ENCODE results near the gene GRIN3B. TPM values are rescaled to one million over a fixed set of nuclear protein-coding genes. Genes with fewer than 3 reads are reported as not detected.
"Not testable (repeated sequence)": the region's sequence is repeated elsewhere in the genome, so short reads cannot be mapped to it uniquely, and the experiment has no call there.

Gene GRIN3B
- polyA plus RNA-seq, 10 donors: 0.13 to 0.35 (median 0.17) TPM; not detected in 1

DNA sequence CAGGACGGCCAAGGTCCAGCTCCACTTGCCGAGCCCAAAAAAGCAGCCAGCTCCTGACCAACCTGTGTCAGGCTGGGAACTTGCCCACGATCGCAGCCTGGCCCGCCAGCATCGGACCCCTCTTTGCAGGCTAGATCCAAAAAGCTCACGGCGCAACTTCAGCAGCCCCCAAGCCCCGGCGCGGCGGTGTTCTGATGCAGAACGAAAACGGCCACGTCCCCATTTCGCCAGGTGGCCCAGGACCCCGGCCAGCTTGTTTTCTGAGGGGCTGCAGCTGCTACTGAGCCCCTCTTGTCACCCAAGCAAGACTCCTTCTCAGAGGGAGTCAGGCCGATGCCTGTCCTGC lies 19.4 kb downstream of the GRIN3B start:
- DNase-seq: no peak

DNA sequence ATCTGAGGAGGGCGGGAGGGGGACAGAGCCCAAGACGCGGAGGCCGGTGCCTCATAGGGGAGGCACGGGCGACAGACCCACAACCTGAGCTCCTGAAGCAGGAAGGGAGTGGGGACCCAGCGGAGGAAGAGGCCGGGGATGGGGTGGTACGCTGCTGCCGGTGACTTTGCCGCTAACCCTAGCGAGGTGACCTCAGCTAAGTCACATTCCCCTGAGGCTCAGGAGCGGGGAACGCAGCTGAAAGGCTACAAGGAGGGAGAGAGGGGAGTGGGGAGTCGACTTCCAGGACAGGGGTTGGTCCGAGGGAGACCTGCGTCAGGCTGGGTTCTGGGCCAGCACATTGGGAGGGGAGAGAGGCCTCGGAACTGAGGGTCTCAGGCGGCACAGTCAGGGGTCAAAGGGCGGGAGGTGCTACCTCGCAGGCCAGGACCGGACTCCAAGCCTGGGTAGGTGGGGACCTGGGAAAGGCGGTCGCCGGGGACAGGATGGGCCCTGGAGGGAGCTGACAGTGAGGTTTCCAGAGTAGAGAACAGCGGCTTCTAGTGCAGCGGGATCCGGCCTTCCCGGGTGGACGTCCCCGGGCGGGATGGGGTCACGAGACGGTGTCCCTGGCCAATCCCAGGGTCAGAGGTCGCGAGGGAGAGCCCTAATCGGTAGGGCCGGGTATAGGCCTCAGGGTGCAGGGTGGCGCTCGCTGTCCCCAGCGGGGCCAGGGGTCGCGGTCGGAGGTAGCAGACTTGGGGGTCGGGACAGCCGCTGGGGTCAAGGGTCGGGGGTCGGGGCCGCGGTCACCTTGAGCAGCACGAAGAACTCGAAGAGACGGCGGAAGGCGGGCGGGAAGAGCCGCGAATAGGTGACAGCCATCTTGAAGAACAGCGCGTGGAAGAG lies 20.0 kb downstream of the GRIN3B start:
- no peak for DNase-seq

- DNase-seq: peak; percentile 98 to 99 (median 98)
These were observed 20.7 kb downstream of the GRIN3B start, which contains the start of gene TMEM259 for GRCh38 chr19:1020868-1021425. TMEM259 (minus strand) TSS chr19:1021123; CDS start chr19:1020996, 127 bp downstream.

DNA sequence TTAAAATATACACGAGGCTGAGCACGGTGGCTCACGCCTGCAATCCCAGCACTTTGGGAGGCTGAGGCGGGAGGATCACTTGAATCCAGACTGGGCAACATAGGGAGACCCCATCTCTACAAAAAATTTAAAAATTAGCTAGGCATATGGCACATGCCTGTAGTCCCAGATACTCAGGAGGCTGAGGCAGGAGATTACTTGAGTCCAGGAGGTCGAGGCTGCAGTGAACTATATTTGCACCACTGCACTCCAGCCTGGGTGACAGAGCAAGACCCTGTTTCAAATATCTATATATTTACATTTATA lies 23.6 kb downstream of the GRIN3B start:
- DNase-seq: not testable (repeated sequence)

GRCh38 chr19:1025080-1025479 lies 24.9 kb downstream of the GRIN3B start:
- DNase-seq: not testable (repeated sequence)

DNA sequence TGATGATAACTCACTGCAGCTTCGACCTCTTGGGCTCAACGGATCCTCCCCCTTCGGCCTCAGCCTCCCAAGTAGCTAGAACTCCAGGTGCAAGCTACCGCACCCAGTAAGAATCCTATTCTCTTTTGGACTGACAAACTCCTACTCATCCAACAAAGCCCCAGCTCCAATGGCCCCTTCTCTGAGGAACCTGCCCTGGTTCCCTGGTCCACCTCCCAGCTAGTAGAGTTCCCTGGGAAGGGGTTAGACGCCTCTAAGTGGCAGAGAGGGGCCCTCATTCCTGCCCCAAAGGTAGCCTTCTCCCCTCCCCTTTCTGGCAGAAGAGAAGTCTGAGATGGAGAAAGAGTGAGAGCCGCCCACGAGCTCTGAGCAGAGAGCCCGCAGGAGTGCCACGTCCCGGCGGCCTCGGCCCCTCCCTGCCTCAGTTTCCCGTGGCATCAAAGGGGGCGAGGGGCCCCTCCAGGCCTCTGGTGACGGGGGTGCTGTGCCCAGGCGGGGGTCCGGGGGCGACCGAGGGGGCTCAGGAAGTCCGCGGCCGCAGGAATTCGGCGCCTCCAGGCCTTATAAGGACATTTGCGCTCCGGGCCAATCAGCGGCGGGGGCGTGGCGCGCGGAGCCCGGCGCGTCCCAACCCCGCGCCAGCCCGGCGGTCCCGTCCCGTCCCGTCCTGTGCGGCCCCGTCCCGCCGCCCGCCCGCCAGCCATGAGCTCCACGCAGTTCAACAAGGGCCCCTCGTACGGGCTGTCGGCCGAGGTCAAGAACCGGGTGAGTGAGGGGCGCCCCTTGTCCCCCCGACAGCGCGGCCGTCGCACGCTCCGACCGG lies 26.0 kb downstream of the GRIN3B start, which contains the start of gene CNN2:
TSS of gene CNN2 (plus strand) at position 649 of the 823 bp plus-strand sequence. CDS start at position 703, 54 bp downstream.
- peak; percentile 79 to 93 (median 84) for DNase-seq

DNA sequence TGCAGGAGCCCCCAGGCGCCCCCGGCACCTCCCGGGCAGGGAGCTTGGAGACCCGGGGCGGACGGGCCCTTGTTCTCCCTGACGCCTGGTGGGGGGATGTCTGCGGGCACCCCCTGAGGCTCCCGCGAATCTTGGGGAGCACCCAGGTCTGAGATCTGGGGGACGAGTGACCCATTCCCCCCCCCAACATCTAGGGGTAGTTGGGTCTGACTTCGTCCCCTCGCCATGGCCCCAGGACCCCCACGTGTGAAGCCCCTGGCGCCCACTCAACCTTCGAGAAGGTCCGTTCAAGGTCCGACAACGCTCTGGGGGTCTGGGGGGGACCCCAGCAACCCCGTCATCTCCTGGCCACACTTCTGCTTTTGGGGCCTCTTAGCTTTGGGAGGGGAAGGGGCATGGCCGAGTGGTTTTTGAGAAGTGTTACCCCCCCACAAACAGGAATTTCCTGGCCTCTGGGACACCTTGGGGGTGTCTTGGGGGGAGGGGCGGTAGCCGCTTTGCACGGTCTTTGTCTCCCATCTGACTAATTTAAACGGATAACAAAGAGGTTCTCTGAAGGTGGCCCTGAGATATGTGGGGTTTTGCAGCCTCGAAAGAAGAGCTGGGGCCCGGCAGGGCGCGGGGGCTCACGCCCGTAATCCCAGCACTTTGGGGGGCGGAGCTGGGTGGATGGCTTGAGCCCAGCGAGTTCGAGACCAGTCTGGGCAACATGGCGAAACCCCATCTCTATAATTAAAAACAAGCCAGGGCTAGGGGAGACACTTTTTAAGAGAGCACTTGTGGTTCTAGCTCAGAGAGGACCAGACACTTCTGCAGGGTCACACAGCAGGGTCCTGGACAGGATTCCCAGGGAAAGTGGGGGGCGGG lies 26.8 kb downstream of the GRIN3B start:
- peak in 1 of 3 donors; percentile 57 for DNase-seq

- no peak for DNase-seq
These were observed 27.4 kb downstream of the GRIN3B start for GRCh38 chr19:1027650-1028061.

- peak; percentile 78 to 95 (median 87) for DNase-seq
These were observed 28.1 kb downstream of the GRIN3B start for GRCh38 chr19:1028062-1028926.

DNA sequence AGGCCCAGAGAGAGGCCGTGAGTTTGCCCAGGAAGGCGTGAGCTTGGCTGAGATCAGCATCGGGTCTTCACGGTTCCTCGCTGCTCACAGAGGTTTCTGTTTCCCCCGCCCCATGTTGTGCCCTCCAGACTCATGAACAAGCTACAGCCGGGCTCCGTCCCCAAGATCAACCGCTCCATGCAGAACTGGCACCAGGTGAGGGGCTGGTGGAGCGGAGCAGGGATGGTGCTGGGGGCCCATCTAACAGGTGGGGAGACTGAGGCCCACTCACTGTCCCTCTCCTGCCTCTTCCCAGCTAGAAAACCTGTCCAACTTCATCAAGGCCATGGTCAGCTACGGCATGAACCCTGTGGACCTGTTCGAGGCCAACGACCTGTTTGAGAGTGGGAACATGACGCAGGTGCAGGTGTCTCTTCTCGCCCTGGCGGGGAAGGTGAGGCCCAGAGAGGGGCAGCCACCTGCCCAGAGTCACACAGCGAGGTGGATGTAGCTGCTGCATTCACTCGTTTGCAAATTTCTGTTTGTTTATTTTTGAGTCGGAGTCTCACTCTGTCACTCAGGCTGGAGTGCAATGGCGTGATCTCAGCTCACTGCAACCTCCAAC lies 32.1 kb downstream of the GRIN3B start:
- no peak for DNase-seq

DNA sequence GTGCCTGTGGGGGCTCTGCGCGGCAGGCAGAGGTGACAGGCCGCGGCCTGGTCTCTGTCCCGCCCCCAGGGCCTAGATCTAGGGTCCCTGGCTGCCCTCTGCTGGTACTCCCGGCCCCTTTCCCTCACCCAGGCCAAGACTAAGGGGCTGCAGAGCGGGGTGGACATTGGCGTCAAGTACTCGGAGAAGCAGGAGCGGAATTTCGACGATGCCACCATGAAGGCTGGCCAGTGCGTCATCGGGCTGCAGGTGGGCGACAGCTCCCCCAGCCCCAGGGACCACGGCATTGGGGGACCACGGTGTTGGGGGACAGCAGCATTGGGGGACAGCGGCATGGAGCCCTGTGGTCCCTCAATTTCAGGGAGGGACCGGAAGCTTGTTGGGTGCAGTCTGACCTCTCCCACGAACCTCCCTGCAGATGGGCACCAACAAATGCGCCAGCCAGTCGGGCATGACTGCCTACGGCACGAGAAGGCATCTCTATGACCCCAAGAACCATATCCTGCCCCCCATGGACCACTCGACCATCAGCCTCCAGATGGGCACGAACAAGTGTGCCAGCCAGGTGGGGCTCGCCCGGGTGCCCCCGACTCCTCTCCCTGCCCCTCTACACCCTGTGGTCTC lies 35.9 kb downstream of the GRIN3B start:
- DNase-seq: no peak

DNA sequence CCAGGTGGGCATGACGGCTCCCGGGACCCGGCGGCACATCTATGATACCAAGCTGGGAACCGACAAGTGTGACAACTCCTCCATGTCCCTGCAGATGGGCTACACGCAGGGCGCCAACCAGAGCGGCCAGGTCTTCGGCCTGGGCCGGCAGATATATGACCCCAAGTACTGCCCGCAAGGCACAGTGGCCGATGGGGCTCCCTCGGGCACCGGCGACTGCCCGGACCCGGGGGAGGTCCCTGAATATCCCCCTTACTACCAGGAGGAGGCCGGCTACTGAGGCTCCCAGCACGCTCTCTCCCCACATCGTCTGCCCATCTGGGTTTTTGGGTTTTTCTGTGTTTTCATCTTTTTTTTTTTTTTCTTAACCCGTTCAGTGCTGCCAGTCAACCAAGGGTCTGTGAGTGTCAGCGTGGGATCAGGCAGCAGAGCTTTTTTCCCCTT lies 37.4 kb downstream of the GRIN3B start:
- no peak for DNase-seq

GRCh38 chr19:1038978-1039645 lies 38.9 kb downstream of the GRIN3B start:
- DNase-seq: no peak

- peak; percentile 96 to 97 (median 96) for DNase-seq
These were observed 39.6 kb downstream of the GRIN3B start, which contains the start of gene ABCA7 for GRCh38 chr19:1039646-1040475. ABCA7 (plus strand) TSS chr19:1040107; CDS start chr19:1041362, 1,255 bp downstream.

DNA sequence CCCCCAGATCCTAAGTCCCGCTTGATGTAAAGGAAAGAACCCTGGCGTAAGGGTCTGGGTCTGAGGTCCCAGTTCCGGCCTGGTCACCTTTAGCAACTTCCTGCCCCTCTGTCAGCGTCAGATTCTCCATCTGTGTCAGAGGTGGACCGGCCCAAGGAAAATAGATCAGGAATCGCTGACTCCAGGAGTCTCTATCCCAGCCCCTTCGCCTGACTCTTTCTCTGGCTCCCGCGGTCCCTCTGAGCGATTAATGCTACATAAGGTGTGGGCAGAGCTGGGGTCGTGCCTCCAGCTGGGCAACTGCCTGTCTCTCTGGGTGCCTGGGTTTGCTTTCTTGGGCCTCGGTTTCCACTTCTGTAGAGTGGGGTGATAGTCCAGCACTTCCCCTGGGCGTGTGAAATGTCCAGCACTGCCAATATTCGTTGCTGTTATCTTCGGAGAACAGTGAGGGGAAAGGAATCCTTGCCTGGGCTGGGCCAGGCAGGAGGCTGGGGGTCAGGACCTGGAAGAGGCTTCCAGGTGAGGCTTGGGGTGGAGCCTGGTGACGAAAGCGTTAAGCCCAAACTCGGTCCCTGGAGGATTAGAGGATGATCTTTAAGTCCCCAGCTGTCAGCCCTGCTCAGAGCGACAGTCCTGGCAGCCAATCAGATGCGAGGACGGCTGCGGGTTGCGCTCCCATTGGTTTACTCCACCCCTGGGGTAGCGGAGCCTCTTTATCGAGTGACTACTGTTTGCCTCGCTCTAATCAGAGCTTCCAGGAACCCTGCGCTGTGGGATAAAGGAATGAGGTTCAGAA lies 40.5 kb downstream of the GRIN3B start:
- DNase-seq: peak; percentile 88 to 93 (median 93)

DNA sequence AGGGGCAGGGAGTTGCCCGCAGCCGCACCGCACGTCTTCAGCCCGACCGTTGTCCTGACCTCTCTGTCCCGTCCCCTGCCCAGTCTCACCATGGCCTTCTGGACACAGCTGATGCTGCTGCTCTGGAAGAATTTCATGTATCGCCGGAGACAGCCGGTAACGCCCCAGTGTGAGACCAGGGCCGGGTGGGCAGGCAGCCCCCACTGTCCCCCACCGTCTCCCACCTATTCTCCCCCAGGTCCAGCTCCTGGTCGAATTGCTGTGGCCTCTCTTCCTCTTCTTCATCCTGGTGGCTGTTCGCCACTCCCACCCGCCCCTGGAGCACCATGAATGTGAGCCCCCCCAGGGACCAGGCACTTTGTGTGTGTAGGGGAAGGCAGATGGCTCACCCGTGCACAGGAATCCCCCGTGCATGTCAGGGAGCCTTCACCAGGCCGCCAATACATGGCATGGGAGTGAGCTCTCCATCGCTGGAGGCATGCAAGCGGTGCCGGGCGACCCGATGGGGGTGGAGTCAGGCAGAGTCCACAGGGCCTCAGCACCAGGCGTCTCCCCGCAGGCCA lies 41.1 kb downstream of the GRIN3B start:
- DNase-seq: no peak

All from muscle of back (tissue), 11 donors.